HG02840 (cell line): ENCODE measurements around the gene CSH1.
"Not testable (repeated sequence)": the region's sequence is repeated elsewhere in the genome, so short reads cannot be mapped to it uniquely, and the experiment has no call there.

Source experiments
- ATAC-seq: cut with Tn5 transposase; IDR thresholded peaks from one replicate; pipeline ENCODE4 v1.9.1; 2021; ENCODE audit warnings: mild to moderate bottlenecking, moderate library complexity, moderate number of reproducible peaks; ENCODE audit not compliant: unreplicated experiment, low FRiP score

CSH1 gene

DNA sequence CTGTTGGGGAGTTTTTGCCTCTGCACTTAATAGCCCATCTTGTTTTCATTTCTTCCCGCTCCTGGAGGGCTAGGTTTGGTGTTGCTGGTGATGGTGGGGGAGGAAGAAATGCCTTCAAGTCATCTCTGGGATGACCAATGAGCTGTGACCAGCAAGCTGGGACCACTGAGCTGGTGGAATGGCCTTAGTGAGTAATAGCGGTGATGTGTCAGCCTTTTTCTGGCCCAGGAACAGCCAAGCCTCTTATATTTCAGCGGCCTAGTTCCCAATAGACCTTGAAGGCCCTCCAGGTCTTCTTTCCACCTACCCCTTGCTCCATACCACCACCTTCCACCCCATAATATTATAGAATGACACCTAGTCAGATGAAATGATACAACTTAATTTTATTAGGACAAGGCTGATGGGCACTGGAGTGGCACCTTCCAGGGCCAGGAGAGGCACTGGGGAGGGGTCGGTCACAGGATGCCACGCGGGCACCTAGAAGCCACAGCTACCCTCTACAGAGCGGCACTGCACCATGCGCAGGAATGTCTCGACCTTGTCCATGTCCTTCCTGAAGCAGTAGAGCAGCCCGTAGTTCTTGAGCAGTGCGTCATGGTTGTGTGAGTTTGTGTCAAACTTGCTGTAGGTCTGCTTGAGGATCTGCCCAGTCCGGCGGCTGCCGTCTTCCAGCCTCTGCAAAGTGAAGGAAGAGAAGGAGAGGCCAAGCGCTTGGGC, 24.6 kb downstream of the CSH1 start:
- ATAC-seq, result not testable (repeated sequence)

DNA sequence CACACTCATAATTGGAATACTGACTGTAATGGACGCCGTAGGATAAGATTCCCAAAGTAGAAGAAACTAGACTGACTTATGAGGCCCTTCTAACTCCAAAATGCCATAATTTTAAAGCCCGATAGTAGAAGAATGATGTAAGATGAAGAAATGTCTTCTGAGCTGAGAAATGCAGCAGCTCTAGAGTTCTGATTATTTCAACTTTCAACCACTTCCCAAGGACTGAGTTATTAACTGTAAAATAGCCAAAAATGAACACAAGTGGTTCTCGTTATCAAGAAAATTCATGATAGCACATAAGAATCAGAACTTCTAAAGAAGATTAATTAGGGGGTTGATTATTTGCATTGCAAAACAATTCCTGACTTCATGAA, 26.1 kb downstream of the CSH1 start:
- ATAC-seq, result not testable (repeated sequence)

DNA sequence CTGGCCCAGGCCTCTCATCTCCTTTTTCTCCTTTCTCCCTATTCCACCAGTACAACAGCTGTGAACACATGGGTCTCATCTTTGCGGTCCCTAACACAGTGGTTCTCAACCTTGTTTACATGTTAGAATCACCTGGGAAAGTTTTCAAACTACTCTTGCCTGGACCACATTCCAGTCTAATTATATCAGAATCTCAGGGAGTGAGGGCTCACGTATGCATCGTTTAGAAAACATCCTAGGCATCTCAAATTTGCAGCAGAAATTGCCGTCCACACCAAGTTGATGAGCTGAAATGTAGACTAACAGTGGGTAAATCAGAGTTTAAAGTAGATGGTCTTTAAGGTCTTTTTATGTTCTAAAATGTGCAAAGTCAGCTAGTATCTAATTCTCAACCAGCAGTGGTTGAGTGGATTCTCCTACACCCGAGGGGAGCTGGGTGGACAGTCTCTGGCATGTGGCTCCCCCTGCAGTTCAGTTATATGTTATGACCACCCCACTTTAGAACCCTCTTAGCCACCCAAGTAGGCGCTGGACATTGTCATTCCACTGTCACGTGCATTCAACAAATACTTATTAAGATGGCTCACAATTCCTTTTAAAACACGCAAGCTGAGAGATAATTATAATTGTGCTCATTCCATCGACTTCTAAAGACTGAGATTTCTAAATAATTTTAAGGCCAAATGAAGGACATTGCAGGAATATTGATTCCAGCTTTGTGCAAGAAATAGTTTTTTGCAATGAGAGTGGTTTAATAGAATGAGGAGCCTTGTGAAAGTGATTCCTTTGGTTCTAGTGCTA, 26.7 kb downstream of the CSH1 start:
- ATAC-seq, result not testable (repeated sequence)

DNA sequence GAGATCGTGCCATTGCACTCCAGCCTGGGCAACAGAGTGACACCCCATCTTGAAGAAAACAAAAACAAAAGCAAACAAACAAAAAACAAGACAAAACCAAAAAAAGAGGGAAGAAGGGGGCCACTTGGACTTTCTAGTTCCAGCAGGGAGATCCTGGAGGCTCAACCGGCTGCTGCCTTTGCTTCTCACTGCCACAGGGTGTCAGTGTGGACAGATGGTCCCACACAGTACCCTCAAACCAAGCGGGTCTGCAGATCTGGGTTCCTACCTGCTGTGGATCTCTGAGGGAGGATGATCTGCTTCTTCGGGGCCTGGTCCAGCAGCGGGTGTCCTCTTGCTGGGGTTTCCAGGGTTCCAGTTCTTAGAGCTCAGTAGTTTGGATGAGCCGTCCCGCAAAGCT, 29.7 kb downstream of the CSH1 start:
- not testable (repeated sequence) for ATAC-seq

DNA sequence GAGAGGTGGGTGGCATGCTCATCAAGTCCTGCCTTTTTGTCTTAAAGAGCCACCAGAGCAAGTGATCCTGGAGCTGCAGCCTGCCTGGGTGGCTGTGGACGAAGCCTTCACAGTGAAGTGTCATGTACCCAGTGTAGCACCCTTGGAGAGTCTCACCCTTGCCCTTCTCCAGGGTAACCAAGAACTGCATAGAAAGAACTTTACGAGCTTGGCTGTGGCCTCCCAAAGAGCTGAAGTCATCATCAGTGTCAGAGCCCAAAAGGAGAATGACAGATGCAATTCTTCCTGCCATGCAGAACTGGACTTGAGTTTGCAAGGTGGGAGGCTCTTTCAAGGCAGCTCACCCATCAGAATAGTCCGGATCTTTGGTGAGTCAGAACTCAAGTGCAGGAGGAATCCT, 37.1 kb downstream of the CSH1 start:
- no peak for ATAC-seq

DNA sequence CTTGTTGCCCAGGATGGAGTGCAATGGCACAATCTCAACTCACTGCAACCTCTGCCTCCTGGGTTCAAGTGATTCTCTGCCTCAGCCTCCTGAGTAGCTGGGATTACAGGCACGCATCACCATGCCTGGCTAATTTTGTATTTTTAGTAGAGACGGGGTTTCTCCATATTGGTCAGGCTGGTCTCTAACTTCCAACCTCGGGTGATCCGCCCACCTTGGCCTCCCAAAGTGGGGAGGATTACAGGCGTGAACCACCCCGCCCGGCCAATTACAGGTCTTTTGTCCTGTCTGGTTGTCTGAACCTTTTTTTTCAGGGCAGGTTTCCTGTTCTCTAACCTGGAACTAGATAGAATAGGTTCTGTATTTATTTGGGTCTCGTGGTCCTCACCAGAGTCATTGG, 39.9 kb downstream of the CSH1 start:
- not testable (repeated sequence) for ATAC-seq

DNA sequence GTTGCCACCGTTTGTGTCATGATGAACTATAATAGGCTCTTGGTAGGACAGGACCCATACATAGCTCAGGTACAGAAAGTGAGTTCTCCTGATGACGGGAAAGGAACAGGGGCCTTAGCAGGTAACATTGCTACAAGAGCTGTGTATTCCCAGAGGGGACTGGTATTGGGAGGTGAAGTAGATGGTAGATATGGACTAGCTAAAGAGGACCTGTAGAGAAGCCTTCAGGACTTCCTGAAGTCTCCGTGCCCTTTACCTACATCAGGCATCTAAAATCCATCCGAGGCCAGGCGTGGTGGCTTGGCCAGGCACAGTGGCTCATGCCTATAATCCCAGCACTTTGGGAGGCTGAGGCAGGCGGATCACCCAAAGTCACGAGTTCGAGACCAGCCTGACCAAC, 41.2 kb downstream of the CSH1 start:
- ATAC-seq, result no peak

DNA sequence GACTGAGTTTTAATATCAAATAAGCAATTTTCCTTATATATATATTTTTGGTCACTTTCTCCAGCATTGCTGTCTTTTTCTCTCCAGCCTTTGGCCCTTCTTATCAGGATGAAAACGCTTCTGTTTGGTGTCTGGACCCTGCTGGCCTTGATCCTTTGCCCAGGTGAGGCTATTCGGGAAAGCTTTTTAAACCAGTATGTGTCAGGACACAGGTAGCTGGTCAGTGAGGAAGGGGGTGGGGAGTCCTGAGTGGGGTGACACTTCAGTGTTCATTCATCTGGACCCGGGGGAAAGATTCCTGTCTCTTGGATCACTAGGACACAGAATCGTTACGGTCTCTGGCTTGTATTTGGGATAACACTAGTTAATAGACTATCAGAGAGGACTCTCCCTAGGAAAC, 41.7 kb downstream of the CSH1 start:
- ATAC-seq, result no peak

DNA sequence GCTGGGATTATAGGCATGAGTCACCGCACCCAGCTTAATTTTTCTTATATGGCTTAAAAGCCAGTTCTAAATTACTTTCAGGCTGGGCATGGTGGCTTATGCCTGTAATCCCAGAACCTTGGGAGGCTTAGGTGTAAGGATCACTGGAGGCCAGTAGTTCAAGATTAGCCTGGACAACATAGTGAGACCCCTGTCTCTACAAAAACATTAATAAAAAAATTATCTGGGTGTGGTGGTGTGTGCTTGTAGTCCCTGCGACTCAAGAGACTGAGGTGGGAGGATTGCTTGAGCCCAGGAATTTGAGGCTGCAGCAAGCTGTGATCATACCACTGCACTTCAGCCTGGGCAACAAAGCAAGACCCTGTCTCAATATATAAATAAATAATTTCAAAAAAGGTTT, 43.1 kb downstream of the CSH1 start:
- no peak for ATAC-seq

DNA sequence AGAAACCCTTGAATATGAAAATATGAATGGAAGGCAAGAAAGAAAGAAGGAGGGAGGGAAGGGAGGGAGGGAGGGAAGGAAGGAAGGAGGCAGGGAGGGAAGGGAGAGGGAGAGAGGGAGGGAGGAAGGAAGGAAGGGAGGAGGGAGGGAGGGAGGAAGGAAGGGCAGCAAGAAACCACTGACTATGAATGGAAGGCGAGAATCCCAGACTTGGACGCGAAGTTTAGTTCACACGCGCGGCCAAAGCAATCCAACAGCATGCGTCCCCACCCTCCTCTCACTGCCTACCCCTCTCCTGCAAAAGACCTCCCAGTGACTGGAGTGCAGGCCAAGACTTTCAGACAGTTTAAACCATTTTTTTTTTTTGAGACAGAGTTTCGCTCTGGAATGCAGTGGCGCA, 46.0 kb downstream of the CSH1 start:
- no peak for ATAC-seq

DNA sequence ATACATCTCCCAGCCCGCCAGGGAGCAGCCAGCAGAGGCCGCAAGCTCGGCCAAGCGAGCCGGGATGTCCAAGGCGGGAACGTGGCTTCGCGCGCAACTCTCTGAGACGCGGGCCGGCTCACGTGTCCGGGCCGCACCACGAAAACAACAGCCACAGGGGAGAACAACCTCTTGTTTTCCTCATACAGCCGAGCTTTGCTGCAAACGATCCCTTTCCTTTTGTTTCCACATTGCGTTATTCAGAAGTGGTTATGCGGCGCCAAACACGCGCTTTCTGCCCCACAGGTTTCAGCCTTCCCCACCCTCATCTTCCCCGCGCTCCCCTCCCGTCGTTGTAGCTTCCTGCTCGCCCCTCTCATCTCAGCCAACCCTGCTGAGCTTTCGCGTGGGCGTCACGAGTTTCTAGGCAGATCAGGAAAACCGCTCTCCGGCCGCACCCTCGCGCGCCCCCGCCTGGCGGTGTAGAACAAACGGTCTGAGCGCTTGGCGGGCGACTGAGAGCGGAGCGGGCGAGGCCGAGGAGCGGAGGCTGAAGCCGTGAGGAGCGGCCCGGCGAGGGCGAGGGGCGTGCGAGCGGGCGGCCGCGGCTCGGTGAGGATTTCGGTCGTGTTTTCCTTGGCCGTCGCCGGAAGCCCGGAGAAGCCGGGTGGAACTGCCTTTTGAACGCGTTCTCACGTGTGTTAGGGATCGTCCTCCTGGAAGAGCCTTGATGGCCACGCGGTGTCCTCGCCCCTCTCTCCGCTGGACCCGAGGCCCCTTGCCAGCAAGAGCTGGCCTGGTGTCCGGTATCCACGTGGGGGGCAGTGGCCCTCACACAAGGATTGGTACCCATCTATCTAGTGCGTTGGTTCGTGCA, 47.3 kb downstream of the CSH1 start:
- peak; percentile 82 for ATAC-seq

DNA sequence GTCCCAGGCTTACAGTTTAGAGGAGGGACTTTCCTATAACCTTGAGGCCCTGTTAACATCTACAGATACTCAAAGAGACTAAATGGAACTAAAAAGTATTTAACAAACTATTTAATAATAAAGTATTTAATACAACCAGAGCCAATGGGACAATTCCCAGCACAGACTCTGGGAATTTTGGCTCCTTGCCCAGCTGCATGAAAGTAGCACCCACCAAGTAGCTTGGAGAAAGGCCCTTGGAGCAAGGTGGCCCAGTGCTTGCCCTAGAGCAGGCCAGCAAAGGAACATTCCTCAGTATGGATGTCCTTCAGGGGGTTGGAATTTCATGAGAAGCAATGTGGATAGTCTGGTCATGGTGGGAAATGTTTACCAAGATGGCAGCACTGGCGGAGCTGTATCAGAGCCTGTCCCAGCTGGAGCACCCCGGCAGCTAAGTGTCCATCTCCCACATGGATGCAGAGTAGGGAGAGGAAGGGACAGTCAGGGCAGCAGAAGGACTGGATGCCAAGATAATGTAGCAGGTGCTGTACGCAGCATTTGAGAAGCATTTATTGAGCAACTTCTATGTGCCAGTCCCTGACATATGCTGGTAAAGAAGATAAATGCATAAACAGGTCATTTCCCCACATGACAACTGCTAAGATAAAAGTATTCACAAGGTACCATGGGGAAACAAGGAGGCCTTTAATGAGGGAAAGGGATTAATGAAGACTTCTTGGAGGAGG, 48.7 kb downstream of the CSH1 start:
- ATAC-seq, result no peak

DNA sequence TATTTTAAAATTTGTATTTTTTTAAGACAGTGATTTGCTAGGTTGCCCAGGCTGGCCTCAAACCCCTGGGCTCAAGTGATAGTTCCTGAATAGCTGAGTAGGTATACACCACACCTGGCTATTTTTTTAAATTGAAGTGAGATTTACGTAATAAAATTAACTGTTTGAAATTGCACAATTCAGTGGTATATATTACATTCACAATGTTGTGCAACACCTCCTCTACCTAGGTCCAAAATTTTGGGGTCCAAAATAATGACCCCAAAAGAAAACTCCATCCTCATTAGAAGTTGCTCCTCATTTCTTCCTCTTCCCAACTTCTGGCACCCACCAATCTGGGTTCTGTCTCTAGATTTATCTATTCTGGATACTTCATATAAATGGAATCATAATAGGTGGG, 50.9 kb downstream of the CSH1 start:
- no peak for ATAC-seq
